Testis (tissue), 3 donors: ENCODE data around the gene DPF3. TPM values are rescaled to one million over a fixed set of nuclear protein-coding genes. Genes with fewer than 3 reads are reported as not detected.

Source experiments
- DNase-seq: peaks from one replicate; pipeline ENCODE4 v3.0.0-alpha.2; 2019
- H3K27ac ChIP-seq, 2 donors: fragments of 200-600 bp; sonication (generic); one replicate each; pipeline ENCODE4 v1.5.1; 2019
- H3K27me3 ChIP-seq: fragments of 200-600 bp; sonication (generic); one replicate; pipeline ENCODE4 v1.5.1; 2019
- H3K36me3 ChIP-seq: fragments of 200-600 bp; sonication (generic); one replicate; pipeline ENCODE4 v1.5.1; 2017; ENCODE audit warnings: low read depth; ENCODE audit errors: missing control alignments
- H3K4me1 ChIP-seq: fragments of 200-600 bp; sonication (generic); one replicate; pipeline ENCODE4 v1.5.1; 2019
- H3K4me3 ChIP-seq, 2 donors: fragments of 200-600 bp; sonication (generic); one replicate each; pipeline ENCODE4 v1.5.1; 2017 to 2019
- H3K9me3 ChIP-seq: fragments of 200-600 bp; sonication (generic); one replicate; pipeline ENCODE4 v1.5.1; 2017
- CTCF ChIP-seq, 3 experiments: fragments of 450-650 bp in 2 of 3; fragments of 200-600 bp in 1 of 3; sonication (generic) in 1 of 3; IDR thresholded peaks; one replicate each; pipeline ENCODE4 v1.5.1; 2016 to 2019; ENCODE audit warnings: antibody characterized with exemption in 3 of 3, mild to moderate bottlenecking in 2 of 3, moderate library complexity in 1 of 3
- POLR2A ChIP-seq: fragments of 450-650 bp; IDR thresholded peaks from one replicate; pipeline ENCODE4 v1.6.1; 2017; ENCODE audit warnings: antibody characterized with exemption, mild to moderate bottlenecking, moderate library complexity
- WGBS, 2 donors: methylation state at CpG; one replicate each; pipeline ENCODE4 v1.1.5; 2018; 5-methylcytosine and 5-hydroxymethylcytosine counted together
- intact Hi-C: fragments of 100-400 bp; cut with DNase I; formaldehyde crosslinking; loops from one replicate; pipeline ENCODE4 v1.15.1; 2023; ENCODE audit warnings: low total_unique reads
- polyA plus RNA-seq: library from polyadenylated mRNA; stranded (reverse); fragments of 350-450 nt; fragmentation: Illumina TruSeq; extraction: RNeasy Lipid Tissue Mini Kit (QIAGEN cat#74804); gene quantifications from one replicate; pipeline ENCODE4 v1.2.3, GENCODE V29; 2014; ENCODE audit warnings: low read depth, low replicate concordance; ENCODE audit not compliant: insufficient read depth
- total RNA-seq, 2 donors: library from RNA; depleted of rRNA; stranded (reverse); fragments of >200 nt; gene quantifications; one replicate each; pipeline ENCODE4 v1.2.3, GENCODE V29; 2016

Gene DPF3
- total and polyA plus RNA-seq, 3 donors from 2014 or later: 14.6 to 41.6 (median 26.4) TPM

GRCh38 chr14:72894323-72894622, 372 bp upstream of the DPF3 start:
- Histone ChIP-seq H3K4me1 (peaks cover 11% of the 10 kb centered on the region), H3K9me3 (no peaks in the 10 kb centered on the region), H3K27ac (no peak overlapping the region), H3K4me3 (peak overlapping the region; percentile 59 to 66), H3K36me3 (no peaks in the 10 kb centered on the region), H3K27me3 (no peaks in the 10 kb centered on the region)
- WGBS, 2 donors: 0 to 1% methylated on average over 11 of the region's 11 CpGs
- no peak for DNase-seq
- intact Hi-C loops: no loop called here
- TF ChIP-seq POLR2A: no peak
- TF ChIP-seq CTCF (IDR thresholded peaks at IDR 0.05): no peak

GRCh38 chr14:72892879-72893635, 844 bp downstream of the DPF3 start:
- Histone ChIP-seq H3K27ac (peak overlapping the region in 1 of 2 donors; percentile 8), H3K4me3 (peak overlapping the region; percentile 59 to 66), H3K9me3 (no peaks in the 10 kb centered on the region), H3K4me1 (peaks cover 11% of the 10 kb centered on the region), H3K36me3 (no peaks in the 10 kb centered on the region), H3K27me3 (no peaks in the 10 kb centered on the region)
- DNase-seq: peak; percentile 45
- WGBS, 2 donors: 0% methylated on average over 16 to 66 of the region's 68 CpGs
- intact Hi-C loops: no loop called here
- TF ChIP-seq CTCF (IDR thresholded peaks at IDR 0.05): no peak
- no peak for TF ChIP-seq POLR2A

- intact Hi-C loops: no loop called here
- Histone ChIP-seq H3K4me3 (peak overlapping the region; percentile 59 to 66), H3K9me3 (no peaks in the 10 kb centered on the region), H3K27ac (no peak overlapping the region), H3K4me1 (peaks cover 11% of the 10 kb centered on the region), H3K36me3 (no peaks in the 10 kb centered on the region), H3K27me3 (no peaks in the 10 kb centered on the region)
- DNase-seq: peak; percentile 33
- 0 to 1% methylated on average over 44 to 47 of the region's 47 CpGs for WGBS, 2 donors
- TF ChIP-seq POLR2A (no peak), CTCF (IDR thresholded peaks at IDR 0.05) (no peak)
Measured at GRCh38 chr14:72892103-72892878, 1.6 kb downstream of the DPF3 start.

- H3K36me3 ChIP-seq: no peaks in the 10 kb centered on the region
- TF ChIP-seq POLR2A: no peak
- TF ChIP-seq CTCF (IDR thresholded peaks at IDR 0.05): no peak
- peaks cover 11% of the 10 kb centered on the region for H3K4me1 ChIP-seq
- DNase-seq: peak; percentile 28
- no peak overlapping the region for H3K27ac ChIP-seq
- H3K9me3 ChIP-seq: no peaks in the 10 kb centered on the region
- H3K27me3 ChIP-seq: no peaks in the 10 kb centered on the region
- WGBS, 2 donors: 0 to 4% methylated on average over 14 of the region's 14 CpGs
- intact Hi-C loops: no loop called here
- peak overlapping the region; percentile 59 to 66 for H3K4me3 ChIP-seq
Measured at GRCh38 chr14:72891666-72892102, 2.2 kb downstream of the DPF3 start.
